ENCODE results near the gene STX1A.

The STX1A gene

DNA sequence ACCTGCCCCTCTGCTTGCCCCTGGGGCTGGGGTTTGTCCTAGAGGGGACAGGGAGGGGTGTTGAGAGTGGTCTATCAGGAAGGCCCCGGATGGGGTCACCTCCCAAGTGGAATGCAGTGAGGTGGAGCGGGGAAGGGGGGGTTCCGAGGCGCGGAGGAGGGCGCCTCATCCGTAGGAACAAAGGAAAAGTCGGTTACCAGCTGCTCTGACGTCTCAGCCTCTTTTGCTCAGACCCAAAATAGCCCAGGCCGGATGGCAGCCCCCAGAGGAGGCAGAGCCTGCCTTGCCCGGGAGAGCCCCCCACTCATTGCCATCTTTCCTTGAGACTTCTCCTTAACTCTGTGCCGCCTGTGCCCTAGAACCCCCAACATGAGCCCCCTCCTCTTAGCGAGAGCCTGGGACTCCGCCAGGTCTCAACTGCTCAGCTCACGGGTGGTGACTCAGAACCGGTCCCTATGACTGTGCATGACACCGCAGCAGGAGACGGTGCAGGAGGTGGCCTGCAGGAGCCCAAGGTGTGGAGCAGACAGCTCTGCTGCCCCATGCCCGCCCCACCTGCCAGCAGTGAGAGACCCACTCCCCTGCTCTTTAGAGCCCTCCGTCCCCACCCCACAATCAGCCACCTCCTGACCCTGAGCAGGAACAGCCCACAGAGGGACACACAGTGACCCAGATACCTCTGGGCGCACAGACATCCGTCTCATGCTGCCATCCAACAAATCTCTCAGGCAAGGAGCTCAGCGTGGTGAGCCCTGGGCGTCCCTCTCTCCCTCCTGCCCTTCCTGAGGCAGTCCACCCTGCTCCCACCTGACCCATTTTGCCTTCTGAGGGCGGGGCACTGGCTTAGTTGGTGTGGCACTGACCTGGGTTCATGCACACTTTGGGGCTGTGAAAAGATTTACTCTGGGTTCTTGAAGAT, 13.1 kb downstream of the STX1A start:
- DNase-seq: peak in 1 of 2 experiments; percentile 39

DNA sequence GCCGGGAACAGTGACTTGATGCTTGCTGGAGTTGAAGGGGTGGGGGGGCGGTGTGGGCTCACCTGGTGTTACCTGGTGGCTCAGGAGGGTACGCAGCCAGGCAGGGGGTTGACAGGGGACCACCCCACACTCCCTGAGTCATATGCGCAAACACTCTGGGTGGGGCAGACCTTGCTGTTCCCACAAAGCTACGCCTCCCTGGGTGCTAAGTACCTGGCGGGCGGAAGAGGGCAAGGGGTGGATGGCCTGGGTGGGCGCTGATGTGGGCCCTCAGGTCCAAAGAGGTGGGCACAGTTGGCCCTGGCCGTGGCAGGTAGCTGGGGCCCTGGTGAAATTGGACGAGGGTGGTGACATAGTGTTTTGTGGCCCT, 13.9 kb downstream of the STX1A start:
- DNase-seq: no peak

GRCh38 chr7:73704640-73705550, 14.6 kb downstream of the STX1A start:
- DNase-seq: peak; percentile 51 to 65

GRCh38 chr7:73703757-73704639, 15.5 kb downstream of the STX1A start:
- no peak for DNase-seq

GRCh38 chr7:73703225-73703624, 16.2 kb downstream of the STX1A start:
- no peak for DNase-seq

DNA sequence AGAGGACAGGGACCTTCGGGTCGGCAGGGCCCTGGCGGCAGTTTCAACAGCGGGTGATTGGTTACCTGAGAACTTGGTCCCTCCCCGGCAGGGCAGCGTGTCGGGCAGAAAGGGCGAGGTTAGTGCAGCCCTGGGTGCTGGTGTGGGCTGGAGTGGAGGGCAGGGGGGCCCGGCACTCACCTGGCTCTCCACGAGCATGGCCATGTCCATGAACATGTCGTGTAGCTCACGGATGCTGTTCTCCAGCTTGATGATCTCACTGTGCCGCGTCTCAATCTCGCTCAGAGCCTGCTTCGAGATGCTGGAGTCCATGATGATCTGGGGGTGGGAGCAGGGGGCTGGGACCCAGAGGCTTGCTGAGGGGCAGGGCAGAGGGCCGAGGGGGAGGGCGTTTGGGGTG, 16.8 kb downstream of the STX1A start:
- DNase-seq: no peak

DNA sequence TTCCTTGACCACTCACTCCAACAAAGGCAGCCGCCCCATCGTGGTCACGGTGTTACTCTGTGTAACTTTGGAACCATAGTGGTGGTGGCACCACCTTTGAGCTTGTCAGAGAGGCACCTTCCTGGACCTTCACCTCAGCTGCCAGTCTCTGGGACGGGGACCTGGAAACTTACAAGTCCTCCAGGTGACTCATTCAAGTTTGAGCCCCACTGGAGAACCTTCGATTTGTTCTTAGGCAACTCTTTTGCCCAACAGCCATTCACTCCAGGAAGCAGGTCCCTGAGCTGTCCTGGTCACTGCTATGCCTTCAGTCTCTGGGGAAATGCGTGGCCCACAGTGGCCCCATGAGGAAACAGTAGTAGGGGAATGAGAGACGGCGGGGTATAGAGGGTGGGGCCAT, 17.2 kb downstream of the STX1A start:
- no peak for DNase-seq

- DNase-seq: no peak
These were observed 18.0 kb downstream of the STX1A start for GRCh38 chr7:73701357-73701995.

- DNase-seq: no peak
These were observed 18.8 kb downstream of the STX1A start for GRCh38 chr7:73700581-73701134.

DNA sequence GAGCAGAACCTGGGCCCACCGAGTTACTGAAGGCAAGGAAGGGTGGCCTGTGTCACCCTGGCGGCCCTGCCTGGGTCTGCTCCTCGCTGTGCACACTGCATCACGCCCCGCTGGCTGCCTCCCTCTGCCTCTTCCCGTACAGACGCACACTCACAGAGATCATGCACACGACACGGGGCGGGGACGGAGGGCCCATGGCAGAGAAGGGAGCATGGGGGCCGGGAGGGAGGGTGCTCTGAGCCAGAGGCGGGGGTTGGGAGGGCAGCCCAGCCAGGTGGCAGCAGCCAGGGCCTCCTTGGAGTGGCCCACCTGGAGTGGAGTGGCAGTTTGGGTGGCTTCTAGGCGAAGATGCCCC, 19.4 kb downstream of the STX1A start:
- DNase-seq: no peak

- no peak for DNase-seq
These were observed 19.9 kb downstream of the STX1A start for GRCh38 chr7:73699370-73700068.

DNA sequence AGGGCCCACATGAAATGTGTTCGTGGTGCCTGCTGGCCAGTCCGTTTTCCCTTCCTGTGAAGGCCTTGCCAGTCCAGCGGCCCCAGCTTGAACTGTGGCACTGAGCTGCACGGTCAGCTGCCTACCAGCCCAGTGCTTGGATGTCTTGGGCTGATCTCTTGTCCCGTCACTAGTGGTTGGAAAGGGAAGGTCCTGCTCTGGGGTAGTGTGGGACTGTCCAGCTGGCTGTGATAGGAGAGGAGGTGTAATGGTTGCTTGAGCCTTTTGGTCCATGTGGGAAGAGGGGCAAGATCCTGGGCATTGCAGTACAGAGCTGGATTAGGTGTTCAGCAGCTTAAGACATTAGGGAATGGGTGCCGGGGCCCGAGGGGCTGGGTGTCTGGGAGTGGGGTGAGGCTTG, 21.1 kb downstream of the STX1A start:
- no peak for DNase-seq

DNA sequence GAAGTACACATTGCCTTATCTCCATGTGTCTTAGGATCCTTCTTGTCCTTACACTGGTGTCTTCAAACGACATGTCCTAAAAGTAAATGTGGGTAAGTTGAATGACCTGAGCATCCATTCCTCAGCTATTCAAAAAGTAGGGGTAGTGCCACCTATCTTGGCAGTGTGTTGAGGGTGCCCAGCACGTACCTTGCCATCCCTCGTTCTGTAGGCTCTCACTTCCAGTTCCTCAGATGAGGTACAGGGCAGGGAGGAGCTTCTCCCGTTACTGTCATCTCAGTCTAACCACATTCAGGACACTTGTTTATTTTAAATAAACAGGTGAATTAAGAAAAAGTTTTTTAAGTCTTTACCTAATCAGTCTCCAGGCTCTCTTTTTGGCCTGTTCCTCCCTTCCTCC, 23.1 kb downstream of the STX1A start:
- no peak for DNase-seq

DNA sequence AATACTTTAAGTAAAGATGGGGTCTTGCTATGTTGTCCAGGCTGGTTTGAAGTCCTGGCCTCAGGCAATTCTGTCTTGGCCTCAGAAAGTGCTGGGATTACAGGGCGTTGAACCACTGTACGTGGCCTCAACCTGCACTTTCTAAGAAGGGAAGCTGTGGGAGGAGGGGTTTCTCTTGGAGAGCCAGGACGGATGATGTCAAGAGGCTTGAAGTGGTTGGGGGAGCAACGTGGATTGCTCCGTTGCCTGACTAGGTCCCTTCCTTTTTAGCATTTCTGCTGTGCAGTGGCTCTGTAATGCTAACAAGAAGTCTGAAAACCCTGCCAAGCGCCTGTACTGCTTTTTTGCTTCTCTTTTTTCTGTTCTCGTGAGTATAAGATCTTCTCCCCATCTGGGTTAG, 28.8 kb downstream of the STX1A start:
- DNase-seq: no peak

GRCh38 chr7:73688288-73688687, 31.2 kb downstream of the STX1A start:
- DNase-seq: no peak

DNA sequence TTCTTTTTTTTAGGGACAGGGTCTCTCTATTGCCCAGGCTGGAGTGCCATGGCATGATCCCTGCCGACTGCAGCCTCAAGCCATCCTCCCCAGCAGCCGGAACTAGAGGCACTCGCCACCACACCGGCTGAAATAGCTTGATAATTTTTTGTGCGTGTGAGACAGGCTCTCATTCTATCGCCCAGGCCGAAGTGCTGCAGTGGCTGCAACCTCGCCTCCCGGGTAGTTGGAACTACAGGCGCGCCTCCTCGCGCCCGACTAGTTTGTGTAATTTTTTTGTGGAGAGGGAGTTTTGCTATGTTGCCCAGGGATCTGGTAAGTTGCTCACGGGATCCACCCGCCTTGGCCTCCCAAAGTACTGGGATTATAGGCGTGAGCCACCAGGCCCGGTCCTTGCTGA, 34.2 kb downstream of the STX1A start:
- no peak for DNase-seq

- DNase-seq: no peak
These were observed 35.4 kb downstream of the STX1A start for GRCh38 chr7:73683788-73684693.

DNA sequence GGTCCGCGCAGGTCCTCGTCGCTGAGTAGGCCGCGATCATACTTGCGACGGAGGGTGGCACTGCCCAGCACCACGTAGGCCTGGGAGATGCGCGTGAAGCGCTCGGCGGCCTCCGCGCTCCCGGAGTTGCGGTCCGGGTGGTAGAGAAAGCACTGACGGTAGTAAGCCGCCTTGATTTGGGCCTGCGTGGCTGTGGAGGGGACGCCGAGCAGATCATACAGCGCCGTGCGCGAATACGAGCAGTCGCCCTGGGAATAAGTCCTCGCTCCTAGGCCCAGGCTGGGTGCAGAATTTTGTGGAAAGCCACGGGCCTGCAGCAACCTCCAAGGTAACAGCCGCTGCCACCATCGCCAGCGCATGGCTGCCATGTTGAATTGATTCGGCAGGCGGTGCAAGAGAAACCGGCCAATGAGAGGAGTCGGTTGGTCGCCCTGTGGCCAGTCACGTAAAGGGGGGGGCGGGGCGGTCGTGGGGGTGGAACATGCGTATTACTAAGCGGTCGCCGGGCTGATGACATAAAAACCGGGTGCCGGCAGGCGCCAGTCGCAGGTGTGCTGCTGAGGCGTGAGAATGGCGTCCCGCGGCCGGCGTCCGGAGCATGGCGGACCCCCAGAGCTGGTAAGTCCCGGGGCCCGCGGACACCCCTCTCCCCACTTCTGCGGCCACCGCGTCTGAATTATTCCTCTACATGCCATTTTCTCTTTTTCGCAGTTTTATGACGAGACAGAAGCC, 36.2 kb downstream of the STX1A start, which contains the start of the genes BUD23 and DNAJC30:
Gene BUD23 (plus strand): TSS at position 542 of the 732 bp plus-strand sequence. CDS start 29 bp downstream, at position 571.
Gene DNAJC30 (minus strand): TSS at position 398 of the 732 bp plus-strand sequence. CDS start 30 bp downstream, at position 368.
- peak; percentile 96 to 99 for DNase-seq

DNA sequence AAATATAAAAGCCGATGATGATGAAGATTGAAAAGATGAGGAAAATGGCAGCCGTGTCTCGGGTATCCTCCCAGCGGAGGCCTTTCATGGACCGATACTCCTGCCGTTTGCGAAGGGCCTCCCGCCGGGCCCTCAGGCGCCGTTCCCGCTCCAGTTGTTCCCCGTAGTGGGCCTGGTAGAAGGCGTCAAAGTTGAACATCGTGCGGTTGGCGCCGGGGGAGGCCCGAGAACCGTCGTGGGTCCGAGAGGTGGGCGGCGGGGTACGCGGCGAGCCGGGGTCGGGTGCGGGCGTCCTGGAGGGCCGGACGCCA, 36.8 kb downstream of the STX1A start:
- DNase-seq: peak in 1 of 2 experiments; percentile 16
